Testis (tissue), 3 donors: Measurements from ENCODE around the gene DGLUCY. TPM values are rescaled to one million over a fixed set of nuclear protein-coding genes. Genes with fewer than 3 reads are reported as not detected.
"Not testable (repeated sequence)": the region's sequence is repeated elsewhere in the genome, so short reads cannot be mapped to it uniquely, and the experiment has no call there.

Source experiments
- DNase-seq: peaks from one replicate; pipeline ENCODE4 v3.0.0-alpha.2; 2019
- H3K27ac ChIP-seq, 2 donors: fragments of 200-600 bp; sonication (generic); one replicate each; pipeline ENCODE4 v1.5.1; 2019
- H3K27me3 ChIP-seq: fragments of 200-600 bp; sonication (generic); one replicate; pipeline ENCODE4 v1.5.1; 2019
- H3K36me3 ChIP-seq: fragments of 200-600 bp; sonication (generic); one replicate; pipeline ENCODE4 v1.5.1; 2017; ENCODE audit warnings: low read depth; ENCODE audit errors: missing control alignments
- H3K4me1 ChIP-seq: fragments of 200-600 bp; sonication (generic); one replicate; pipeline ENCODE4 v1.5.1; 2019
- H3K4me3 ChIP-seq, 2 donors: fragments of 200-600 bp; sonication (generic); one replicate each; pipeline ENCODE4 v1.5.1; 2017 to 2019
- H3K9me3 ChIP-seq: fragments of 200-600 bp; sonication (generic); one replicate; pipeline ENCODE4 v1.5.1; 2017
- CTCF ChIP-seq, 3 experiments: fragments of 450-650 bp in 2 of 3; fragments of 200-600 bp in 1 of 3; sonication (generic) in 1 of 3; IDR thresholded peaks; one replicate each; pipeline ENCODE4 v1.5.1; 2016 to 2019; ENCODE audit warnings: antibody characterized with exemption in 3 of 3, mild to moderate bottlenecking in 2 of 3, moderate library complexity in 1 of 3
- POLR2A ChIP-seq: fragments of 450-650 bp; IDR thresholded peaks from one replicate; pipeline ENCODE4 v1.6.1; 2017; ENCODE audit warnings: antibody characterized with exemption, mild to moderate bottlenecking, moderate library complexity
- WGBS, 2 donors: methylation state at CpG; one replicate each; pipeline ENCODE4 v1.1.5; 2018; 5-methylcytosine and 5-hydroxymethylcytosine counted together
- intact Hi-C: fragments of 100-400 bp; cut with DNase I; formaldehyde crosslinking; loops from one replicate; pipeline ENCODE4 v1.15.1; 2023; ENCODE audit warnings: low total_unique reads
- polyA plus RNA-seq: library from polyadenylated mRNA; stranded (reverse); fragments of 350-450 nt; fragmentation: Illumina TruSeq; extraction: RNeasy Lipid Tissue Mini Kit (QIAGEN cat#74804); gene quantifications from one replicate; pipeline ENCODE4 v1.2.3, GENCODE V29; 2014; ENCODE audit warnings: low read depth, low replicate concordance; ENCODE audit not compliant: insufficient read depth
- total RNA-seq, 2 donors: library from RNA; depleted of rRNA; stranded (reverse); fragments of >200 nt; gene quantifications; one replicate each; pipeline ENCODE4 v1.2.3, GENCODE V29; 2016

The DGLUCY gene
- total and polyA plus RNA-seq, 3 donors from 2014 or later, result 77.5 to 161 (median 145) TPM

GRCh38 chr14:91220581-91221000 is 106.7 kb downstream of the DGLUCY start:
- TF ChIP-seq CTCF (IDR thresholded peaks at IDR 0.05) (no peak), POLR2A (no peak)
- DNase-seq, result no peak

GRCh38 chr14:91221270-91221669 is 107.4 kb downstream of the DGLUCY start:
- no peak for DNase-seq
- H3K36me3 ChIP-seq, result no peaks in the 10 kb centered on the region
- 97 to 98% methylated on average over 1 of the region's 1 CpG for WGBS, 2 donors
- H3K4me1 ChIP-seq, result peaks cover 5% of the 10 kb centered on the region
- intact Hi-C loops, result no loop called here
- no peaks in the 10 kb centered on the region for H3K27me3 ChIP-seq
- TF ChIP-seq POLR2A (no peak), CTCF (IDR thresholded peaks at IDR 0.05) (no peak)
- H3K4me3 ChIP-seq, result no peak overlapping the region
- H3K27ac ChIP-seq, result no peak overlapping the region
- H3K9me3 ChIP-seq, result no peaks in the 10 kb centered on the region

More at GRCh38 chr14:91220581-91221000, 106.7 kb downstream of the DGLUCY start:
- H3K4me1 ChIP-seq, result peaks cover 5% of the 10 kb centered on the region
- WGBS, 2 donors, result 94 to 98% methylated on average over 4 to 9 of the region's 9 CpGs
- H3K36me3 ChIP-seq, result no peaks in the 10 kb centered on the region
- no peak overlapping the region for H3K27ac ChIP-seq
- no peak overlapping the region for H3K4me3 ChIP-seq
- no peaks in the 10 kb centered on the region for H3K27me3 ChIP-seq
- intact Hi-C loops, result no loop called here
- no peaks in the 10 kb centered on the region for H3K9me3 ChIP-seq

GRCh38 chr14:91223028-91223783 is 109.3 kb downstream of the DGLUCY start:
- Histone ChIP-seq H3K9me3 (no peaks in the 10 kb centered on the region), H3K27ac (no peak overlapping the region), H3K4me1 (peaks cover 5% of the 10 kb centered on the region), H3K36me3 (no peaks in the 10 kb centered on the region), H3K27me3 (no peaks in the 10 kb centered on the region), H3K4me3 (no peak overlapping the region)
- intact Hi-C loops, result no loop called here
- 86 to 91% methylated on average over 1 of the region's 1 CpG for WGBS, 2 donors
- TF ChIP-seq CTCF (IDR thresholded peaks at IDR 0.05) (no peak), POLR2A (no peak)
- no peak for DNase-seq

- H3K4me1 ChIP-seq, result peaks cover under 1% of the 10 kb centered on the region
- intact Hi-C loops, result no loop called here
- H3K36me3 ChIP-seq, result no peaks in the 10 kb centered on the region
- H3K9me3 ChIP-seq, result no peaks in the 10 kb centered on the region
- no peak for DNase-seq
- no peaks in the 10 kb centered on the region for H3K27me3 ChIP-seq
- no peak overlapping the region for H3K4me3 ChIP-seq
- WGBS, 2 donors, result 92% methylated on average over 7 of the region's 7 CpGs
- no peak overlapping the region for H3K27ac ChIP-seq
- no peak for TF ChIP-seq CTCF (IDR thresholded peaks at IDR 0.05)
- TF ChIP-seq POLR2A, result no peak
These were observed 111.2 kb downstream of the DGLUCY start for GRCh38 chr14:91225025-91225424.

- H3K9me3 ChIP-seq, DNase-seq, H3K36me3 ChIP-seq, H3K4me1 ChIP-seq, H3K4me3 ChIP-seq, H3K27me3 ChIP-seq, intact Hi-C loops, H3K27ac ChIP-seq: not testable (repeated sequence)
- 92 to 93% methylated on average over 4 of the region's 4 CpGs for WGBS, 2 donors
These were observed 112.5 kb downstream of the DGLUCY start for GRCh38 chr14:91226360-91226759.
